Measurements from ENCODE around the gene DGKA.
"Not testable (repeated sequence)": the region's sequence is repeated elsewhere in the genome, so short reads cannot be mapped to it uniquely, and the experiment has no call there.

DGKA gene

GRCh38 chr12:55923648-55924047 is 7.3 kb upstream of the DGKA start:
- H3K36me3 Mint-ChIP-seq (ENCODE audit: insufficient read depth): peaks cover 24% of the 10 kb centered on the region

GRCh38 chr12:55925371-55925770 is 5.6 kb upstream of the DGKA start:
- Mint-ChIP-seq H3K36me3 (ENCODE audit: insufficient read depth) (peaks cover 34% of the 10 kb centered on the region), H3K27ac (ENCODE audit: low read depth) (peak overlapping the region; percentile 95), H3K27me3 (no peaks in the 10 kb centered on the region), H3K9me3 (no peaks in the 10 kb centered on the region), H3K4me3 (peak overlapping the region; percentile 99), H3K4me1 (peaks cover 53% of the 10 kb centered on the region)
- DNase-seq (ENCODE audit: low spot score in 2 of 2) (no peak), ATAC-seq (replicated peaks; ENCODE audit: extremely low read depth, poor library complexity, severe bottlenecking) (no peak)

More at GRCh38 chr12:55923648-55924047, 7.3 kb upstream of the DGKA start:
- Mint-ChIP-seq H3K4me1 (peaks cover 43% of the 10 kb centered on the region), H3K27ac (ENCODE audit: low read depth) (peak overlapping the region; percentile 52), H3K4me3 (peak overlapping the region; percentile 19)
- ATAC-seq (replicated peaks; ENCODE audit: extremely low read depth, poor library complexity, severe bottlenecking); DNase-seq (ENCODE audit: low spot score in 2 of 2); H3K27me3 Mint-ChIP-seq; H3K9me3 Mint-ChIP-seq: not testable (repeated sequence)

GRCh38 chr12:55925870-55926737 is 4.9 kb upstream of the DGKA start:
- no peak for ATAC-seq (replicated peaks; ENCODE audit: extremely low read depth, poor library complexity, severe bottlenecking)
- Mint-ChIP-seq H3K4me3 (peak overlapping the region; percentile 99), H3K27me3 (no peaks in the 10 kb centered on the region), H3K4me1 (peaks cover 60% of the 10 kb centered on the region), H3K27ac (ENCODE audit: low read depth) (peak overlapping the region; percentile 95), H3K9me3 (no peaks in the 10 kb centered on the region), H3K36me3 (ENCODE audit: insufficient read depth) (peaks cover 39% of the 10 kb centered on the region)
- no peak for DNase-seq (ENCODE audit: low spot score in 2 of 2)

- H3K4me3 Mint-ChIP-seq: peak overlapping the region; percentile 99
- ATAC-seq (replicated peaks; ENCODE audit: extremely low read depth, poor library complexity, severe bottlenecking) (peak; percentile 52), DNase-seq (ENCODE audit: low spot score in 2 of 2) (peak; percentile 63 to 70)
- H3K27ac Mint-ChIP-seq (ENCODE audit: low read depth): peak overlapping the region; percentile 95
- peaks cover 44% of the 10 kb centered on the region for H3K36me3 Mint-ChIP-seq (ENCODE audit: insufficient read depth)
- peaks cover 65% of the 10 kb centered on the region for H3K4me1 Mint-ChIP-seq
- H3K9me3 Mint-ChIP-seq: no peaks in the 10 kb centered on the region
- H3K27me3 Mint-ChIP-seq: no peaks in the 10 kb centered on the region
Measured at GRCh38 chr12:55926738-55927587, 4.0 kb upstream of the DGKA start.

- Mint-ChIP-seq H3K27me3 (no peaks in the 10 kb centered on the region), H3K27ac (ENCODE audit: low read depth) (peak within 1 kb of the TSS; percentile 99), H3K4me3 (peak within 1 kb of the TSS; percentile 99), H3K36me3 (ENCODE audit: insufficient read depth) (peaks cover 46% of the 10 kb centered on the region), H3K4me1 (peaks cover 71% of the 10 kb centered on the region), H3K9me3 (no peaks in the 10 kb centered on the region)
- ATAC-seq (replicated peaks; ENCODE audit: extremely low read depth, poor library complexity, severe bottlenecking): peak; percentile 11
- peak; percentile 37 to 48 for DNase-seq (ENCODE audit: low spot score in 2 of 2)
Measured at GRCh38 chr12:55927588-55928502, 3.1 kb upstream of the DGKA start, which contains the start of gene PYM1. Gene PYM1, minus strand, starts transcription at chr12:55927894. Its CDS starts 133 bp downstream, at chr12:55927761.

GRCh38 chr12:55929306-55929791 is 1.6 kb upstream of the DGKA start:
- Mint-ChIP-seq H3K27me3 (no peaks in the 10 kb centered on the region), H3K27ac (ENCODE audit: low read depth) (peak overlapping the region; percentile 99), H3K36me3 (ENCODE audit: insufficient read depth) (peaks cover 48% of the 10 kb centered on the region), H3K4me1 (peaks cover 77% of the 10 kb centered on the region), H3K4me3 (peak overlapping the region; percentile 99), H3K9me3 (no peaks in the 10 kb centered on the region)
- ATAC-seq (replicated peaks; ENCODE audit: extremely low read depth, poor library complexity, severe bottlenecking) (peak; percentile 50), DNase-seq (ENCODE audit: low spot score in 2 of 2) (peak; percentile 52 to 68)

- Mint-ChIP-seq H3K9me3 (no peaks in the 10 kb centered on the region), H3K27ac (ENCODE audit: low read depth) (peak overlapping the region; percentile 99), H3K27me3 (no peaks in the 10 kb centered on the region), H3K4me3 (peak overlapping the region; percentile 99), H3K36me3 (ENCODE audit: insufficient read depth) (peaks cover 55% of the 10 kb centered on the region), H3K4me1 (peaks cover 81% of the 10 kb centered on the region)
- DNase-seq (ENCODE audit: low spot score in 2 of 2): no peak
- no peak for ATAC-seq (replicated peaks; ENCODE audit: extremely low read depth, poor library complexity, severe bottlenecking)
Measured at GRCh38 chr12:55931317-55931779, 386 bp downstream of the DGKA start.

- Mint-ChIP-seq H3K4me3 (peak overlapping the region; percentile 99), H3K4me1 (peaks cover 78% of the 10 kb centered on the region), H3K27ac (ENCODE audit: low read depth) (peak overlapping the region; percentile 99), H3K9me3 (no peaks in the 10 kb centered on the region), H3K36me3 (ENCODE audit: insufficient read depth) (peaks cover 57% of the 10 kb centered on the region), H3K27me3 (no peaks in the 10 kb centered on the region)
- DNase-seq (ENCODE audit: low spot score in 2 of 2): no peak
- ATAC-seq (replicated peaks; ENCODE audit: extremely low read depth, poor library complexity, severe bottlenecking): no peak
Measured at GRCh38 chr12:55931780-55932550, 1.0 kb downstream of the DGKA start.

GRCh38 chr12:55932551-55932910 is 1.6 kb downstream of the DGKA start:
- H3K36me3 Mint-ChIP-seq (ENCODE audit: insufficient read depth): peaks cover 62% of the 10 kb centered on the region

GRCh38 chr12:55933169-55933798 is 2.3 kb downstream of the DGKA start:
- H3K27ac Mint-ChIP-seq (ENCODE audit: low read depth): peak overlapping the region; percentile 99
- DNase-seq (ENCODE audit: low spot score in 2 of 2): no peak
- no peaks in the 10 kb centered on the region for H3K27me3 Mint-ChIP-seq
- no peak for ATAC-seq (replicated peaks; ENCODE audit: extremely low read depth, poor library complexity, severe bottlenecking)
- peaks cover 80% of the 10 kb centered on the region for H3K4me1 Mint-ChIP-seq
- no peaks in the 10 kb centered on the region for H3K9me3 Mint-ChIP-seq
- peaks cover 58% of the 10 kb centered on the region for H3K36me3 Mint-ChIP-seq (ENCODE audit: insufficient read depth)
- H3K4me3 Mint-ChIP-seq: peak overlapping the region; percentile 99

More at GRCh38 chr12:55932551-55932910, 1.6 kb downstream of the DGKA start:
- H3K27me3 Mint-ChIP-seq: no peaks in the 10 kb centered on the region
- peak in 1 of 2 donors; percentile 37 for DNase-seq (ENCODE audit: low spot score in 2 of 2)
- H3K4me3 Mint-ChIP-seq: peak overlapping the region; percentile 99
- peak; percentile 44 for ATAC-seq (replicated peaks; ENCODE audit: extremely low read depth, poor library complexity, severe bottlenecking)
- H3K9me3 Mint-ChIP-seq: no peaks in the 10 kb centered on the region
- H3K4me1 Mint-ChIP-seq: peaks cover 80% of the 10 kb centered on the region
- H3K27ac Mint-ChIP-seq (ENCODE audit: low read depth): peak overlapping the region; percentile 99
